ENCODE data around the gene CLEC1B. TPM values are rescaled to one million over a fixed set of nuclear protein-coding genes. Genes with fewer than 3 reads are reported as not detected.

Gene CLEC1B
- total RNA-seq = not detected

DNA sequence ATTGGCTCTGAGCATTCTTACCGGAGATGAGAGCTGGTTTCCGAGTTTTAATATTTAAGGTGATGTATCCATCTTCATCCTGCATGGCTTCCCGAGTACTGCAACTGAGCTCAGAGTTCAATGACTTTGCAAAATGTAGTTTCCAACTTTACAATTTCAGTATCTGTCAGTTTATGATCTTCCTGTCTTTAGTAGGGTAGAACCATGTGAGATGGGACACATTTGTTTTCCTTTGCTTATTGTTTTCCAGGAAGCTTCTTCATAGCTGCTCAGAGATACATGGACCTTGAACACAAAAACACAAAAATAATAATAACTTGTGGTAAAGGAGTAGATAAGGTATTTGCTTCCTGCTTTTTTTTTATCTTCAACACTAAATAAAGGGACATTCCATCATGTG is at the start of gene CLEC1B:
Gene CLEC1B (minus strand): TSS at position 106 of the 400 bp plus-strand sequence. CDS start 21 bp downstream, at position 85.
- peaks cover 4% of the 10 kb centered on the region for H3K27me3 Mint-ChIP-seq
- TF ChIP-seq, protein P1, sequence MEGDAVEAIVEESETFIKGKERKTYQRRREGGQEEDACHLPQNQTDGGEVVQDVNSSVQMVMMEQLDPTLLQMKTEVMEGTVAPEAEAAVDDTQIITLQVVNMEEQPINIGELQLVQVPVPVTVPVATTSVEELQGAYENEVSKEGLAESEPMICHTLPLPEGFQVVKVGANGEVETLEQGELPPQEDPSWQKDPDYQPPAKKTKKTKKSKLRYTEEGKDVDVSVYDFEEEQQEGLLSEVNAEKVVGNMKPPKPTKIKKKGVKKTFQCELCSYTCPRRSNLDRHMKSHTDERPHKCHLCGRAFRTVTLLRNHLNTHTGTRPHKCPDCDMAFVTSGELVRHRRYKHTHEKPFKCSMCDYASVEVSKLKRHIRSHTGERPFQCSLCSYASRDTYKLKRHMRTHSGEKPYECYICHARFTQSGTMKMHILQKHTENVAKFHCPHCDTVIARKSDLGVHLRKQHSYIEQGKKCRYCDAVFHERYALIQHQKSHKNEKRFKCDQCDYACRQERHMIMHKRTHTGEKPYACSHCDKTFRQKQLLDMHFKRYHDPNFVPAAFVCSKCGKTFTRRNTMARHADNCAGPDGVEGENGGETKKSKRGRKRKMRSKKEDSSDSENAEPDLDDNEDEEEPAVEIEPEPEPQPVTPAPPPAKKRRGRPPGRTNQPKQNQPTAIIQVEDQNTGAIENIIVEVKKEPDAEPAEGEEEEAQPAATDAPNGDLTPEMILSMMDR (IDR thresholded peaks at IDR 0.05) = no peak
- no peaks in the 10 kb centered on the region for H3K9me3 Mint-ChIP-seq
- no peaks in the 10 kb centered on the region for H3K4me1 Mint-ChIP-seq (ENCODE audit: low read depth)
- no peaks in the 10 kb centered on the region for H3K36me3 Mint-ChIP-seq (ENCODE audit: low read depth)
- CTCF ChIA-PET = interaction anchor here (0.8 to 2.3 kb wide), 3 partner anchors 11 to 248 kb away, joined by 3 to 9 read pairs (median 3); partner anchors contain the start of gene CLEC12B
- no peak within 1 kb of the TSS for H3K27ac Mint-ChIP-seq
- POLR2A ChIA-PET = no interaction called here
- no peak within 1 kb of the TSS for H3K4me3 Mint-ChIP-seq
- intact Hi-C loops (cut with micrococcal nuclease) = no loop called here
- ATAC-seq (no peak), DNase-seq (no peak)

DNA sequence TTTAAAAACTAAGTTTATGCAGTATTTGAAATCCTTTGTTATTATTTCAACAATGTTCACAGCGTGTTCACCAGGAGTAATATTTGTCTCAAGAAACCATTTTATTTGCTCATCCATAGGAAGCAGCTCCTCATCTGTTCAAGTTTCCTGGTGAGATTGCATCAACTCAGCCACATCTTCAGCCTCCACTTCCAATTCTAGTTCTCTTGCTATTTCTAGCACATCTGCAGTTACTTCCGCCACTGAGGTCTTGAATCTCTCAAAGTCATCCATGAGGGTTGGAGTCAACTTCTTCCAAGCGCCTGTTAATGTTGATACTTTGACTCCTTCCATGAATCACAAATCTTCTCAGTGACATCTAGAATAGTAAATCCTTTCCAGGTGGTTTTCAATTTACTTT is 49.6 kb upstream of the CLEC1B start:
- ChIA-PET POLR2A (interaction anchor here (0.6 kb wide), 1 partner anchor 118 kb away, joined by 3 read pairs; no protein-coding TSS in a partner anchor), CTCF (interaction anchor here (0.8 kb wide), 1 partner anchor 105 kb away, joined by 3 read pairs; no protein-coding TSS in a partner anchor)
- H3K9me3 Mint-ChIP-seq = no peaks in the 10 kb centered on the region
- H3K4me3 Mint-ChIP-seq = no peak overlapping the region
- peaks cover 8% of the 10 kb centered on the region for H3K4me1 Mint-ChIP-seq (ENCODE audit: low read depth)
- DNase-seq = no peak
- H3K36me3 Mint-ChIP-seq (ENCODE audit: low read depth) = no peaks in the 10 kb centered on the region
- ATAC-seq = no peak
- H3K27me3 Mint-ChIP-seq = peaks cover 21% of the 10 kb centered on the region
- H3K27ac Mint-ChIP-seq = no peak overlapping the region
- TF ChIP-seq, protein P1 (IDR thresholded peaks at IDR 0.05) = no peak
- intact Hi-C loops (cut with micrococcal nuclease) = no loop called here

DNA sequence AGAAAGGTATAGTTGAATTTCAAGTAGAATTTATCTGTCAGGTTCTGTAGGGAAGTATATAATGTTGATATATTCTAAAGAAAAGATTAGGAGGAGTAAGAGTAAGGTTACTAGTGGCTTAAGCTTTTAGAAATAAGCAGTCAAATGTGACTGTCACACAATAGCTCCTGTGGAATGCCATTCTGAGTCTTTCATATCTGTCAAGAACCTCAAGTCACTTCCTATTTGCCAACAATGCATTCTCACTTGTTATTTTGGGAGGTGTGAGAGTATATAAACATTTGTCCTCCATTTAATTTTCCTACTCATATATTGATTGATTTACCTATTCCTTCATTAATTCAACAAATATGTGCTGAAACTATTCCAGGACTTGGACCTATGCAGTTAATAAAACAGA is 43.2 kb upstream of the CLEC1B start:
- H3K27ac Mint-ChIP-seq = no peak overlapping the region
- H3K4me3 Mint-ChIP-seq = no peak overlapping the region
- ATAC-seq (no peak), DNase-seq (no peak)
- CTCF ChIA-PET = interaction anchor here (0.8 to 1.2 kb wide), 5 partner anchors 8 to 1444 kb away, joined by 3 to 8 read pairs (median 3); partner anchors contain the start of gene CLEC1B
- TF ChIP-seq, protein P1 (IDR thresholded peaks at IDR 0.05) = no peak
- H3K9me3 Mint-ChIP-seq = no peaks in the 10 kb centered on the region
- H3K4me1 Mint-ChIP-seq (ENCODE audit: low read depth) = no peaks in the 10 kb centered on the region
- intact Hi-C loops (cut with micrococcal nuclease) = no loop called here
- POLR2A ChIA-PET = no interaction called here
- H3K36me3 Mint-ChIP-seq (ENCODE audit: low read depth) = no peaks in the 10 kb centered on the region
- H3K27me3 Mint-ChIP-seq = peaks cover 11% of the 10 kb centered on the region

DNA sequence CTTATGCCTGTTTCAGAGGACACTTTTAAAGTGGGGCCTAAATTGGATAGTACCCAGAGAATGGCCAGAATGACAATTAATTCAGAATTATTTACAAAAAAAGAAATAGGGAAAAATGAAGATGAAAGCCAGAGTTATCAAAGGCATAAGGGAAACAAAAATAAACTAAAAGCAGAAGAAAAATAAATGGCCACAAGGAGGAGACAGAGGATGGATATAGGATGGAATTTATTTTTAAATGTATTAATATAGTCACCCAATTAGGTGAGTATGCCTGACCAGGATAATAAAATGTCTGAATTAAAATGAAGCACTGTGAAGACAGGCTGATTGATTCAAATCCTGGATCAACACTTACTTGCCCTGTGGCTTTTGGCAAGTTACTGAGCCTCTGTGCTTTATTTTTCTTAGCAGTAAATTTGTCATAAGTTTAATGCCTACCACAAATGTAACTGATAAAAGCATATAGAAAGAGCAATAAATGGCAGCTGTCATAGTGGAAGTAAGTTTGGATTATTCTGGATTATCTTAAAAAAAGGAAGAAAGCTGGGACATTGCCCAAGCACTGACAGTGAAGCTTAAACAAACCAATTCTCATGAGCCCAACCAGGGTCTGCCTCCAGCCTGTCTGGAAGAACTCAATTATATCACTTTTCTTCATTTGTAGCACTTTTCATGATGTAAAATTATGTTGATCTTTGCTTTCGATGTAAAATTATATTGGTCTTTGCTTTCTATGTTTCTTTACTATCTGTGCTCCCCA is 35.0 kb upstream of the CLEC1B start:
- no peak for ATAC-seq
- Mint-ChIP-seq H3K4me1 (ENCODE audit: low read depth) (no peaks in the 10 kb centered on the region), H3K4me3 (no peak overlapping the region), H3K27me3 (peaks cover 2% of the 10 kb centered on the region), H3K27ac (no peak overlapping the region), H3K36me3 (ENCODE audit: low read depth) (no peaks in the 10 kb centered on the region), H3K9me3 (no peaks in the 10 kb centered on the region)
- TF ChIP-seq, protein P1 (IDR thresholded peaks at IDR 0.05) = peak; percentile 70
- ChIA-PET CTCF (interaction anchor here (0.8 to 1.7 kb wide), 13 partner anchors 9 to 286 kb away, joined by 3 to 25 read pairs (median 3); no protein-coding TSS in a partner anchor), POLR2A (interaction anchor here (1.3 kb wide), 1 partner anchor 11 kb away, joined by 5 read pairs; no protein-coding TSS in a partner anchor)
- DNase-seq = no peak
- intact Hi-C loops (cut with micrococcal nuclease) = loop anchor here (5.0 kb wide), 1 partner anchor 108 kb away; no protein-coding TSS in a partner anchor

DNA sequence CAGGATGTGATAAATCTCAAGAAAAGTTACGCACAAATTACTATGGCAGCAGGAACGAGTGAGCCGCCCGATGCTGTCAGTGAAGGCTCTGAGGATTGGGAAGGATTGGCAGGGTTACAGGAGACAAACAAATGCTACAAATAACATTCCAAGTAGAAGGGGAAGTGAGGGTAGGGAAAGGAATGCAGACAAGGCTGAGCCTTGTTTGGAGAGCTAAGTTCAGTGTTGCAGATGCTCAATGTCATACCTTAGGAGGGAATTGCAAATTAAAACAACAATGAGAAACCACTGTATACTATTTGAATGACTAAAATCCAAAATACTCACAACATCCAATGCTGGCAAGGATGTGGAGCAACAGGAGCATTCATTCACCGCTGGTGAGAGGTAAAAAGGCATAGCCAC is 32.9 kb upstream of the CLEC1B start:
- H3K9me3 Mint-ChIP-seq = no peaks in the 10 kb centered on the region
- ATAC-seq = no peak
- no peak for DNase-seq
- intact Hi-C loops (cut with micrococcal nuclease) = loop anchor here (5.0 kb wide), 1 partner anchor 111 kb away; no protein-coding TSS in a partner anchor
- ChIA-PET POLR2A (no interaction called here), CTCF (interaction anchor here (0.9 kb wide), 1 partner anchor 108 kb away, joined by 3 read pairs; no protein-coding TSS in a partner anchor)
- H3K27ac Mint-ChIP-seq = no peak overlapping the region
- TF ChIP-seq, protein P1 (IDR thresholded peaks at IDR 0.05) = no peak
- no peaks in the 10 kb centered on the region for H3K4me1 Mint-ChIP-seq (ENCODE audit: low read depth)
- H3K4me3 Mint-ChIP-seq = no peak overlapping the region
- no peaks in the 10 kb centered on the region for H3K36me3 Mint-ChIP-seq (ENCODE audit: low read depth)
- no peaks in the 10 kb centered on the region for H3K27me3 Mint-ChIP-seq

Data from activated CD8-positive, alpha-beta T cell treated with anti-CD3 and anti-CD28 coated beads for 36 hours (primary cell).